Right renal cortex interstitium (tissue), 3 donors: ENCODE data around the gene ZNF662. TPM values are rescaled to one million over a fixed set of nuclear protein-coding genes. Genes with fewer than 3 reads are reported as not detected.

Source experiments
- DNase-seq, 3 donors: peaks; one replicate each; pipeline ENCODE4 v3.0.0-alpha.2; 2013; ENCODE audit warnings: low read depth in 3 of 3, low spot score in 2 of 3
- polyA plus RNA-seq, 3 donors: library from polyadenylated mRNA; unstranded; fragments of 120-200 nt; gene quantifications; one replicate each; pipeline ENCODE4 v1.2.1, GENCODE V29; 2013; ENCODE audit not compliant: insufficient read length in 3 of 3

The ZNF662 gene
- polyA plus RNA-seq, 3 donors = 18.9 to 23.4 (median 23.2) TPM

DNA sequence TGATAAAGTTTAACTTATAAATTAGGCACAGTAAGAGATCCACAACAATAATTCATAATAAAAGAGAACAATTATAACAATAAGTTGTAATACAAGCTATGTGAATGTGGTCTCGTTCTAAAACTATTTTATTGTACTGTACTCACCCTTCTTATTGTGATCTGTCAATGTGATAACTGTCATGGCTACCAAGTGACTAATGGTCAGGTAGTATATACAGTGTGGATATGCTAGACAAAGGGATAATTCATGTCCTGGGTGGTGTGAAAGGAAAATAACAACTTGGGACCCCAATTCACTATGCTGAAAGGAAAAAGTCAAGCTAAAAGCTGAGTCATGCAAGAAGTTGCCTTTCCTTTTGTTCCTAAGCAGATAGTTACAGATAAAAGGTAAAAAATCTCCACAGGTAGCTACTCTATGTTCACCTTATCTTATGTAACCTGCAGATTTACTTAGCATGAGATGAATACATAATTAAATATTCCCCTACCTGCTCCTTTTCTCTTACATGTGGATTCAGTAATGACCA is 19.6 kb upstream of the ZNF662 start:
- no peak for DNase-seq

DNA sequence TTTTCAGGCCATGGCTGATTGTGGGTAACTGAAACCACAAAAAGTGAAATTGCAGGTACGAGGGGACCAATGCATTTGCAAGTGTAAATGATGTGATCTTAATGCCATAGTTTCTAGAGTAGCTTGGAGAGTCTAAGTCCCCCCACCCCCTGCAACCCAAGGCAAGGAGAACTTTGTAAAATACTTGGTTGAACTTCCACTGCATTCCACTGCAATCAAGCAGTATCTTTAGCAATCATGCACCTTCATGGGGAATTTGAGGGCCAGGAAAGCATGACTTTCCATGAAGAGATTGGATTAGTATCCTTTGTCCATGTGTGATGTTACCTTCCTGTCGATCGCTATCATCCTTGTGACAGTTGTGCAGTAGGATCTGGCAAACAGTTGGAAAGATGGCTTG is 18.9 kb upstream of the ZNF662 start:
- DNase-seq = no peak

DNA sequence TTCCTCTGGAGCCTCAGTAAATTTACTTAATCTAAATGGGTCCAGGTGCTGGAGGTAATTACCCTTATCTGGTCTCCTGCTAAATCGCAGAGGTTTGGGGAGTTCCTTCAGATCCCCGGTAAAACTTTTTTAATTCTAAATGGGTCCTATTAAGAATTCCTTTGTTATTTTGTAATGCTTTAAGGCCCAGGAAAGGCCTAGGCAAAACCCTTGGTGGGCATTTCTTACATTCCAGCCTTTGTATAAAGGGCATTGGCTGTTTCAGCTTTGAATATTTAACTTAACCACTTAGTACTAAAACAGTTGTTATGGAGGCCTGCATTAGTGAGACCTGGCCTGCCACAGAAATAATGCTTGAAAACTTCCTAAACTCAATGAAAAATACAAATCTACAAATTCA is 14.9 kb upstream of the ZNF662 start:
- no peak for DNase-seq

DNA sequence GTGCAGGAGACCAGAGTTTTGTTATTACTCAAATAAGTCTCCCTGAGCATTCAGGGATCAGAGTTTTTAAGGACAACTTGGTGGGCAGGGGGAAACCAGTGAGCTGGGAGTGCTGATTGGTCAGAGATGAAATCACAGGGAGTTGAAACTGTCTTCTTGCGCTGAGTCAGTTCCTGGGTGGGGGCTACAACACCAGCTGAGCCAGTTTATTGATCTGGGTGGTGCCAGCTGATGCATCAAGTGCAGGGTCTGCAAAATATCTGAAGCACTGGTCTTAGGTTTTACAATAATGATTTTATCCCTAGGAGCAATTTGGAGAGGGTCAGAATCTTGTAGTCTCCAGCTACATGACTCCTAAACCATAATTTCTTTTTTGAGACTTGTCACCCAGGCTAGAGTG is 13.8 kb upstream of the ZNF662 start:
- no peak for DNase-seq

DNA sequence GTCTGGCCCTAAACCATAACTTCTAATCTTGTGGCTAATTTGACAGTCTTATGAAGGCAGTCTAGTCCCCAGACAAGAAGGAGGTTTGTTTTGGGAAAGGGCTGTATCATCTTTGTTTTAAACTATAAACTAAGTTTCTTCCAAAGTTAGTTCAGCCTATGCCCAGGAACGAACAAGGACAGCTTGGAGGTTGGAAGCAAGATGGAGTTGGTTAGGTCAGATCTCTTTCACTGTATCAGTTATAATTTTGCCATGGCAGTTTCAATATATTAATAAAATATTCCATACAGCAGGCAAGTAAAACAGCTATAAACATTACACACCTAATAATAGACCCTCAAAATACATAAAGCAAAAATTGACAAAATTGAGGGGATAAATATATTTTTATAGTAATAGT is 13.1 kb upstream of the ZNF662 start:
- no peak for DNase-seq

DNA sequence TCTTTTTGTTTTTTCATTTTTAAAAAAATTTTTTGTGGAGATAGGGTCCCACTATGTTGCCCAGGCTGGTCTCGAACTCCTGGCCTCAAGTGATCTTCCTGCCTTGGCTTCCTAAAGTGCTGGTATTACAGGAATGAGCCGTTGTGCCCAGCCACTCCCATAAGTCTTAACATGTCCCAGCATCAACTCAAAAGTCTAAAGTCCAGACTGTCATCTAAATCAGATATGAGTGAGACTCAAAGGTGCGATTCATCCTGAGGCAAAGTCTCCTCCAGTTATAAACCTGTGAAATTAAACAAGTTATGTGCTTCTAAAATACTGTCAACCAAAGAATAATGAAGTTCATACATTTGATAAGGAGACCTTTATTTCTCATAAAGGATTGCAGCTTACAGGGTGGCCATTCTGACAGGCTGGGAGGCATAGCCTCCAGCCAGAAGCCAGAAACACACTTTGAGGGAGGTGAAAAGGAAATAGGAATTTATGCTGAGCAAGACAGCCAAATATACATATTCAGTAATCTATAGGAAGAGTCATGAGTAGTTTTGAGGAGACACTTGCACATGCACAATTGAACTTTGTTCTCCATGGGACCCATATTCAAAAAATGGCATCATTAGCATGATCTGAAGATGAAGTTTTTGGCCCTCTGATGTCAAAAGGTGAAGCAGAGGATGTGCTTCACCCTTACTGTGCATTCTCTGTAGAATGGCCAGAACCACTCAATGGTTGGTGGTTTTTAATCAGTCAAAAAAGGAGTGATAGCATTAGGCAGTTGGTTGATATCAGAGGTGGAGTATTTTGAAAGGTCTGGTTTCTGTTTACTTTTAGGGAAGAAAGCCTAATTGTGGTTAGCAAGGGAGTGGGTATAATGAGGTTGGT is 11.0 kb upstream of the ZNF662 start:
- no peak for DNase-seq

DNA sequence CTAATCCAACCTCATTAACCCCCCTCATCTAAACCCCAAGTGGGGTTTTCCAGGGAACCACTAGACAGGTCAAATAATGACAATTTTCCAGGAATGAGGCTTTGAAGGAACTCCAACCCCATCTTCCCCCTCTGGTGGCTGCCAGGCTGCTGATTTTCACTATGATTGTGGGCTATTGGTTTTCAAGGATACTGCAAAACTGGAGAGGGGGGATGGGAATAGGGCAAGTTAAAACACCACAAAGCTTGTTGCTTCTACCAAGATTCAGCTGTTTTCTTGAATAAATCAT is 10.4 kb upstream of the ZNF662 start:
- DNase-seq = no peak

DNA sequence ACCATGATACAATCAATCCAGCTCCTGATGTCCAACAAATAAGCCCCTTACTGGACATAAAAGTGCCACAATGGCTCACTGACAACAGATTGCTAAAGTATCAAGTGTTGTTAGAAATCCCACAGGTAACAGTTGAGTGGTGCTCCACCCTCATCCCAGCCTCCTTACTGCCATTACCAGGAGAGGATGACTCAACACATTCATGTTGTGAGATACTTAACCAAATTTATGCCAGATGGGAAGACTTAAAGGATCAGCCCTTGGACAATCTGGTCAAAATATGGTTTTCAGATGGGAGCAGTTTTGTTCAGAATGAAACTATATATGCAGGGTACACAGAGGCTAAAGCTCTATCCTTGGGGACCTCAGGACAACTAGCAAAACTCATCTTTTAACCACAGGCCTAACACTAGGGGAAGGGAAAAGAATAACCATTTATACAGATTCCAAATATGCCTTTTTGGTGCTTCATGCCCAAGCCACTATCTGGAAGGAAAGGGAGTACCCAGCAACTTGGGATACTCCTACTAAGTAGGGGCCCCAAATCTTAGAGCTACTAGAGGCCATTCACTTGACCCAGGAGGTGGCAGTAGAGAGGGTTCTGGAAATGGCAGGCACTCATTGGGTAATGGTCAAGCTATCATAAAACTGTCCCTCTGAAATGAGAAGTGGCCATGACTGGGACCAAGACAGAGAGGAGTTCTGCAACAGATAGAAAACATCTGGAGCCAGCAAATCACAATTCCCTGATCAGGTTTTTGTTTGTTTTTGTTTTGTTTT is 6.9 kb upstream of the ZNF662 start:
- no peak for DNase-seq

DNA sequence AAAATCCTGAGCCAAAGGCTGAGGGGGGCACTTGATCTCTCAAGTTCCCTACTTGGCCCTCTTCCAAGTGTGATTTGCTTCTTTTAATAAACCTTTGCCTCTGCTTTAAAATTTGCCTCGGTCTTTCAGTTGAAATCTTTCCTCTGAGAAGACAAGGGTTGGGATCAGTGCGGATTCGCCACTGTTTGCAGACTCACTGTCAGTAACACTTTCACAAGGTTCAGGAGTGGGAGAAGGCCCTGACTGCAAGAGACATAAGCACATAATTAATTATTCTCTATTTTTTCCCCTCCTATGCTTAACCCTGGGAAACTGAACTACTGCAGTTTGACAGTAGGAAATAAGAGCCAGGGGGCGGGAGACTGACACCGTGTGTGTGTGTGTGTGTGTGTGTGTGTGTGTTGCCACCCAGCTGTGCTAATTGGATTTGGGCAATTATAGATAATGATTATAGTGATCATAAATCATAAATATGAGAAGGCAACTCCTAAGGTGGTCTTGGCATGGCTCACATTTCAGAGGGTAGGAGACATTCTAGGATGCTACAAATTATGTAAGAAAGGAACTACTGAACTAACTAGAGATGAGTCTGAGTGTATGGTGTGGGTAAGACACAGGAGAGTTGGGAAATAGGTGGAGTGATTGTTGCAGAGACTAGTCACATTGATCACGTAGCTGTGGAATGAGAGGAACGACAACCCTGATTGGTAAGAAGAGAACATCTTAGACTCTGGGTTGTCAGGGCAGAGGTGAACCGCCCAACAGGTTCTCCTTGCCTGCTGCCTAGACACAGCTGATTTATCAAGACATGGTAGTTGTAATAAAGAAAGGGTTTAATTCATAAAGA is 5.5 kb upstream of the ZNF662 start:
- no peak for DNase-seq

DNA sequence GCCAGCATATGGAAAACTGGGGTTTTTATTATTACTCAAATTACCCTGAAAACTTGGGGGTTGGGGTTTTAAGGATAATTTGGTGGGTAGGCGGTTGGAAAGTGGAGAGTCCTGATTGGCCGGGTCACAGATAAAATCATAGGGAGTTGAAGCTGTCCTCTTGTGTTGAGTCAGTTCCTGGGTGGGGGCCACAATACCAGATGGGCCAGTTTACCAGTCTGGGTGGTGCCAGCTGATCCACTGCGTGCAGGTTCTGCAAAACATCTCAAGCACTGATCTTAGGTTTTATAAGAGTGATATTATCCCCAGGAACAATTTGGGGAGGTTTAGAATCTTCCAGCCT is 4.9 kb upstream of the ZNF662 start:
- no peak for DNase-seq

DNA sequence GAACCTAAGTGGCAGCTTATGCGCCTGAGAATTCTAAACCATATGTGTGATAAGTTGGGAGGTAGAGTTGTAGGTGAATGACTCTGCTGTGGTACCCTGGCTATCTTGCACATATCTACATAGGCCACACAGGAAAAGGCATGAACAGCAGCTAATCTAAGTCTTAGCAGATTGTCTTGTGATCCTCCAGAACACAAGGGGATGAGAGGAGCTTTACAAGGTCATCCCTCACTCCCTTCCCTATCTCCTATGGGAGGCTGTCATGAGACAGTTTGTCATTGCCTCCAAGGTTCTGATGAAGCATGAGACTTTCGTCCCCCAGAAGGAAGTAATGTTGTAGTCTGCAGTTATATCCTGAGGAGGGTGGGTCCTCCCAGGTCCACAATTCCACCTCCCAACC is 3.7 kb upstream of the ZNF662 start:
- no peak for DNase-seq

DNA sequence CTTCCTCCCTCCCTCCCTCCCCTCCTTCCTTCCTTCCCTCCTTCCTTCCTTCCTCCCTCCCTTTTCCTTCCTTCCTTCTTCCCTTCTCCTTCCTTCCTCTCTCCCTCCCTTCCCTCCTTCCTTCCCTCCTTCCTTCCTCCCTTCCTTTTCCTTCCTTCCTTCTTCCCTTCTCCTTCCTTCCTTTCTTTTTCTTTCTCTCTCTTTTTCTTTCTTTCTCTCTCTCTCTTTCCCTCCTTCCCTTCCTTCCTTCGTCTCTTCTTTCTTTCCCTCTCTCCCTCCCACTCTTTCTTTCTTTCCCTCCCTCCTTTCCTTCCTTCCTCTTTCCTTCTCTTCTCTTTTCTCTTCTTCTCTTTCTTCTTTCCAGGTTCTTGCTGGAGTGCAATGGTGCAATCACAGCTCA is 1.9 kb upstream of the ZNF662 start:
- DNase-seq = no peak

DNA sequence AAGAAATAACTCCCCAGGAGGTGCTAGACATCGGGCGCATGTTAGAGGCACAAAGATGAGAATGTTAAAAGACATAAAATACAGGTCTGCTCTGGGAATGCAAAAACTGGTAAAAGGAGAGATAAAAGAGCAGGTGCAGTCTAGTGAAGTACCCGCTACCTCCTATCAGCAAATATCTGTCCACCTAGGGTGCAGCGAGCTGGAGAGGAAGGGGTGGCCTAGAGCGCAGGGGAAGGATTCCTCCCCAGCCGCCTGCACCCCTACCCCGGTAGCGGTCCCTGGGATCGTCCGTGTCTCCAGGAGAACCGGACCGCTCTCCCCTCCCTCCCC is 237 bp upstream of the ZNF662 start:
- DNase-seq = peak in 1 of 3 donors; percentile 52

DNA sequence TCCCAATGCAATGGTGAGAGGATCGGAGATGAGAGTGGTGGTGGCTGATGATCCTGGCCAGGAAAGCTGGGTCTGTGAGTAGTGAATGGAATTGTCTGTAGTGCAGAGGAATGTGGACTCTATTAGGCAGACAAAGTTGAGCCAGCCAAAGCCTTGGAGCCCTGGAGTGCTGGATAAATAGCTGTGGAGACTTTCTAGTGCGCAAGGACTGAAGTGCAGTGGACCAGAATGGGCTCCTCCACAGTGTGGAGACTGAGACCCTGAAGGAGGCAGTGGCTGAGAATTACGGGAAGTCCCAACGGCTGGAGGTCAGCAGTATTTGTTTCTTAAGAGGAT is 874 bp downstream of the ZNF662 start:
- DNase-seq = no peak

DNA sequence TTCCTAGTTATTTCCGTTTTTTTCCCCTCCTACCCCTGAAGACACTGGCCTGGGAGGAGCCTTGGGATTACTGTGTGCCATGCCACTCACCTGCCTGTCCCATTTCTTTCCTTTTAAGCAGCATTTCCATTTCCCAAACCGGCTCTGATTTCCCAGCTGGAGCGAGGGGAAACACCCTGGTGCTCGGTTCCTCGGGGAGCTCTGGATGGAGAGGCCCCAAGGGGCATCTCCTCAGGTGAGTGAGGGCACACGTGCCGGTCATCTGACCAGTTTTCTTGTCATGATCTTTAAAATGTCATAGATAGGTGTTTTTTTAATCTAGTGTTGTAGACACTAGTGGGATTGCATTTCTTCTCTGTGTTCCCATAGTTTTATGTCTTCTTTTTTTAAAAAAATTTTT is 2.7 kb downstream of the ZNF662 start:
- no peak for DNase-seq

DNA sequence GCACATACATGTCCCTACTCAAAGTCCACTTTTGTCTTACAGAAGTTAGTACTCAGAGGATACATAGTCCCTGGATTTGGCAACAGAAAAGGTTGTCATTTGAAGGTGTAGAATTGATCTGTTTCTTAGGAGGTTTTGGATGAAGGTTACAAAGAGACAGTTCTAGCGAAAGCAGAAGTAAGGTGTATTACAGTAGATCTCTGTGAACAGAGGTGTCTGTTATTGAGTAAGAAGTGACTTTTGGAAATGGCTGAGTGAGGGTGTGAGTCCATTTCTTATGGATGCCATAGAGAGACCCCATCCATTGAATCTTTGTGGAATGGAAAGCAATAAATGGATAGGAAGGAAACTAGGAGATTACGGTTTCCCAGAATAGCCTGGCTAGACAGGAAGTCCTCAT is 5.6 kb downstream of the ZNF662 start:
- no peak for DNase-seq

DNA sequence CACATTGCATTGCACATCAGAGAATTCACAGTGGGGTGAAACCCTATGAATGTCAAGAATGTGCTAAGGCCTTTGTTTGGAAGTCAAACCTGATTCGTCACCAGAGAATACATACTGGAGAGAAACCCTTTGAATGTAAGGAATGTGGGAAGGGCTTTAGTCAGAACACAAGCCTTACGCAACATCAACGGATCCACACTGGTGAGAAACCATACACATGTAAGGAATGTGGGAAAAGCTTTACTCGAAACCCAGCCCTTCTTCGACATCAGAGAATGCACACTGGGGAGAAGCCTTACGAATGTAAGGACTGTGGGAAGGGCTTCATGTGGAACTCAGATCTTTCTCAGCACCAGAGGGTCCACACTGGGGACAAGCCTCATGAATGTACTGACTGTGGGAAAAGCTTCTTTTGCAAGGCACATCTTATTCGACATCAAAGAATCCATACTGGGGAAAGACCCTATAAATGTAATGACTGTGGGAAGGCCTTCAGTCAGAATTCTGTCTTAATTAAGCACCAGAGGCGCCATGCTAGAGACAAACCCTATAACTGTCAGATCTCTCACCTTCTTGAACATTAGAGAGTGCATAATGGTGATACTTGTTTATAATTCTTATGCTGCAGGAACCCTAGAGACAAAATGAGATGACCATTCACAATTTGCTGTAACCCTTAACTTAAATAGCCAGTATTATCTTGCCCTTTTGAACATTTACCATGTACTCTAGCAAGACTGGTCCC is 9.0 kb downstream of the ZNF662 start:
- no peak for DNase-seq

DNA sequence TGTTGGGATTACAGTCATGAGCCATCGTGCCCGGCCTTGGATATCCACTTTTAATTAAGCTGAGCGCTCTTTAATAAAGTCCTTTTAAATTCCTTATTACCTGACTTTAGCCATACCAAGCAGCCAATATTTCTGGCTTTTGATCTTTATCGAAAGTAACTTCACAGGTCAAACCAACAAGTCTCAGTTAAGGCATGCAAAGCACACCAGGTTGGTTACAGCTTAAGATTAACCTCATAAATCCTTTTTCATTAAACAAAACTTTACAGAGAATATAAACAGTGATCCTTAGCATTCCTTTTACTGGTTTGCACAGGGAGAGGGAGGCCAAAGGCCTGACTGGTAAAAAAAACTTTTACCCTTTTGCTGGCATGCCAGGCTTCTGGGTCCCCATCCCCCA is 17.7 kb downstream of the ZNF662 start:
- no peak for DNase-seq

DNA sequence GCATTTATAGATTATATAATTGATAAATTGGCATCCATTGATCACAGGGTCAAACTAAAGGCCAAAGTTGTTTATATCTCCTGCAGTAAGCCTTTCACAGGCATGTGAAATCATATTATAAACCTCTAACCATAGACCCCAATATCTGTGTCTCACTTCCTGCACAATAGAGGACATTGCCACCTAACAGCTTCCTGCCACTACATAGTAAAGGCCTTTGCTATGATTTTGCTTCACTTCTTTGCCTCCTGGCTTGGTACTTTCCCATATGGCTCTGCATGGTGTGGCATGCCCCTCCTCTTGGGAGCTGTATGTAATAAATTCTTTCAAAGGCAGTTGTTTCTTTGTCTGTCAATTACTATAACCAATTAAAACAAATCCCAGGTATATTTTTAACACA is 20.4 kb downstream of the ZNF662 start:
- no peak for DNase-seq

DNA sequence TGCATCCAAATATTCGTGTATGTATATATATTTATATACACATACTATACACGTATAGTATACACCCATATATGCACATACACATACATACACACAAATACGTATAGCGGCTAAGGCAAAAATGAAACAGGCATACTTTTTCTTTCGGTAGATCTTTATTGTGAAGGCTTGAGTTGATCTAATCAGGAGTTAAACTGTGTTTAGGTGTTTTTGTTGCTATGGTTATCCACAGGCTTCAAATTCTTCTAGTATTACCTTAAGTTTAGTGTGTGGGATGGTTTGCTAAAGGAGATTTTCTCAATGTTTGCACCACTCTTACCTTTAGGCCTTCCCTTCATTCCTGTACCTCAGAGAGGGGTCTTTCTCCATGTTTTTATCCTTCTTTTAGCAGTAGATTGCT is 28.2 kb downstream of the ZNF662 start:
- no peak for DNase-seq

DNA sequence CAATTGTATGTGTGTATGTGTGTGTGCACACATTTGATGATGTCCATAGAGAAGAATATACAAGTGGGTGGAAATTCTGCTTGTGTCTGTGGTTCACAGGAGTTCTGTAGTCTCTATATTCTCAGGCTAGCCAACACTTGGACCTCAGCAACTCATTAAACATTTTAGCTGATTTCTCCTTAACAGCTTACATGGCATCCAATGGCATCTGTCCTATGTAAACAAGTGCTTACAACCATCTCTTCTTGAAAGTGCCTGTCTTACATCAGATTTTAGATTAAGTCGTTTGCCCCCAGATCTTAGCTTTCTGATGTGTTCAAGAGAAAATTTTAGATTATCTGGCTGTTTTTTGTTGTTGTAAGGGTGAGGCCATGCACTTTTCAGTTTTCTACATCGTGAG is 29.0 kb downstream of the ZNF662 start:
- no peak for DNase-seq
